ENCODE data around the gene ERRFI1. TPM values are rescaled to one million over a fixed set of nuclear protein-coding genes. Genes with fewer than 3 reads are reported as not detected.

Gene ERRFI1
- total RNA-seq, 1 experiment from 2014 or later, result 37.2 TPM

GRCh38 chr1:7993593-7994479 is 32.3 kb downstream of the ERRFI1 start:
- no peak for DNase-seq
- peak overlapping the region; percentile 25 for H3K27ac Mint-ChIP-seq (ENCODE audit: unreplicated experiment)
- CTCF ChIA-PET, result no interaction called here

GRCh38 chr1:7992885-7993284 is 33.2 kb downstream of the ERRFI1 start:
- no peak for DNase-seq
- no TSS peak for BruUV-seq (replicated peaks)
- no peak overlapping the region for H3K27ac Mint-ChIP-seq (ENCODE audit: unreplicated experiment)
- CTCF ChIA-PET, result no interaction called here
- H3K4me1 Mint-ChIP-seq (ENCODE audit: low read depth, unreplicated experiment), result peaks cover 7% of the 10 kb centered on the region
- no peaks in the 10 kb centered on the region for H3K9me3 ChIP-seq
- POLR2A ChIA-PET, result interaction anchor here (0.7 kb wide), 1 partner anchor 667 kb away, joined by 7 read pairs; no protein-coding TSS in a partner anchor
- H3K36me3 Mint-ChIP-seq (ENCODE audit: insufficient read depth, unreplicated experiment), result peaks cover 40% of the 10 kb centered on the region
- no peaks in the 10 kb centered on the region for H3K36me3 ChIP-seq (ENCODE audit: control insufficient read depth, insufficient read depth, low read length)
- no peak overlapping the region for H3K4me3 ChIP-seq (ENCODE audit: low read depth, low read length)
- intact Hi-C loops (cut with micrococcal nuclease; ENCODE audit: unreplicated experiment), result no loop called here
- TF ChIP-seq CTCF (IDR thresholded peaks at IDR 0.05; ENCODE audit: insufficient read depth in 1 of 2, low read depth in 1 of 2, low read length in 1 of 2, severe bottlenecking in 1 of 2, unreplicated experiment in 1 of 2), result no peak
- no peaks in the 10 kb centered on the region for H3K27me3 ChIP-seq (replicated peaks; ENCODE audit: control insufficient read depth, insufficient read depth, low read length)
- H3K9me3 Mint-ChIP-seq (ENCODE audit: unreplicated experiment), result no peaks in the 10 kb centered on the region
- peaks cover 16% of the 10 kb centered on the region for H3K4me1 ChIP-seq
- no peaks in the 10 kb centered on the region for H3K27me3 Mint-ChIP-seq (ENCODE audit: insufficient read depth, unreplicated experiment)
- no peak overlapping the region for H3K4me3 Mint-ChIP-seq (ENCODE audit: unreplicated experiment)

More at GRCh38 chr1:7993593-7994479, 32.3 kb downstream of the ERRFI1 start:
- no TSS peak for BruUV-seq (replicated peaks)
- Mint-ChIP-seq H3K4me1 (ENCODE audit: low read depth, unreplicated experiment) (peaks cover 7% of the 10 kb centered on the region), H3K36me3 (ENCODE audit: insufficient read depth, unreplicated experiment) (peaks cover 37% of the 10 kb centered on the region), H3K9me3 (ENCODE audit: unreplicated experiment) (no peaks in the 10 kb centered on the region), H3K4me3 (ENCODE audit: unreplicated experiment) (no peak overlapping the region), H3K27me3 (ENCODE audit: insufficient read depth, unreplicated experiment) (no peaks in the 10 kb centered on the region)
- H3K36me3 ChIP-seq (ENCODE audit: control insufficient read depth, insufficient read depth, low read length), result no peaks in the 10 kb centered on the region
- no peaks in the 10 kb centered on the region for H3K9me3 ChIP-seq
- TF ChIP-seq CTCF (IDR thresholded peaks at IDR 0.05; ENCODE audit: insufficient read depth in 1 of 2, low read depth in 1 of 2, low read length in 1 of 2, severe bottlenecking in 1 of 2, unreplicated experiment in 1 of 2), result no peak
- POLR2A ChIA-PET, result interaction anchor here (0.7 kb wide), 1 partner anchor 666 kb away, joined by 7 read pairs; no protein-coding TSS in a partner anchor
- intact Hi-C loops (cut with micrococcal nuclease; ENCODE audit: unreplicated experiment), result no loop called here
- H3K4me1 ChIP-seq, result peaks cover 8% of the 10 kb centered on the region
- no peaks in the 10 kb centered on the region for H3K27me3 ChIP-seq (replicated peaks; ENCODE audit: control insufficient read depth, insufficient read depth, low read length)
- no peak overlapping the region for H3K4me3 ChIP-seq (ENCODE audit: low read depth, low read length)

GRCh38 chr1:7991504-7992440 is 34.3 kb downstream of the ERRFI1 start:
- Mint-ChIP-seq H3K4me3 (ENCODE audit: unreplicated experiment) (no peak overlapping the region), H3K27me3 (ENCODE audit: insufficient read depth, unreplicated experiment) (no peaks in the 10 kb centered on the region), H3K36me3 (ENCODE audit: insufficient read depth, unreplicated experiment) (peaks cover 51% of the 10 kb centered on the region), H3K4me1 (ENCODE audit: low read depth, unreplicated experiment) (peaks cover 7% of the 10 kb centered on the region), H3K27ac (ENCODE audit: unreplicated experiment) (no peak overlapping the region), H3K9me3 (ENCODE audit: unreplicated experiment) (no peaks in the 10 kb centered on the region)
- Histone ChIP-seq H3K9me3 (no peaks in the 10 kb centered on the region), H3K4me1 (peaks cover 21% of the 10 kb centered on the region), H3K27me3 (replicated peaks; ENCODE audit: control insufficient read depth, insufficient read depth, low read length) (no peaks in the 10 kb centered on the region), H3K4me3 (ENCODE audit: low read depth, low read length) (no peak overlapping the region), H3K36me3 (ENCODE audit: control insufficient read depth, insufficient read depth, low read length) (no peaks in the 10 kb centered on the region)
- no peak for TF ChIP-seq CTCF (IDR thresholded peaks at IDR 0.05; ENCODE audit: insufficient read depth in 1 of 2, low read depth in 1 of 2, low read length in 1 of 2, severe bottlenecking in 1 of 2, unreplicated experiment in 1 of 2)
- intact Hi-C loops (cut with micrococcal nuclease; ENCODE audit: unreplicated experiment), result no loop called here
- ChIA-PET POLR2A (no interaction called here), CTCF (interaction anchor here (0.6 kb wide), 1 partner anchor 85 kb away, joined by 3 read pairs; no protein-coding TSS in a partner anchor)
- no TSS peak for BruUV-seq (replicated peaks)
- DNase-seq, result peak; percentile 53 to 76
